HG02973 (cell line): ENCODE results near the gene TUBGCP3.
A peak's percentile ranks its signal among the peaks of the same experiment; 100 is the strongest.

Source experiments
- ATAC-seq: cut with Tn5 transposase; IDR thresholded peaks from one replicate; pipeline ENCODE4 v1.9.1; 2021; ENCODE audit warnings: moderate library complexity; ENCODE audit not compliant: unreplicated experiment

Gene TUBGCP3

GRCh38 chr13:112444416-112445399, 143.2 kb downstream of the TUBGCP3 start:
- ATAC-seq: no peak

- ATAC-seq: peak; percentile 58
These were observed 144.0 kb downstream of the TUBGCP3 start for GRCh38 chr13:112443995-112444311.

GRCh38 chr13:112443191-112443994, 144.6 kb downstream of the TUBGCP3 start:
- ATAC-seq: no peak

GRCh38 chr13:112442483-112443090, 145.4 kb downstream of the TUBGCP3 start:
- ATAC-seq: no peak

GRCh38 chr13:112441779-112442310, 146.1 kb downstream of the TUBGCP3 start:
- ATAC-seq: no peak

- ATAC-seq: no peak
These were observed 146.7 kb downstream of the TUBGCP3 start for GRCh38 chr13:112441226-112441625.

- no peak for ATAC-seq
These were observed 149.4 kb downstream of the TUBGCP3 start for GRCh38 chr13:112438515-112438914.

GRCh38 chr13:112438094-112438493, 149.9 kb downstream of the TUBGCP3 start:
- no peak for ATAC-seq

GRCh38 chr13:112435973-112436372, 152.0 kb downstream of the TUBGCP3 start:
- ATAC-seq: no peak
